HL-60 (cell line): Measurements from ENCODE around the gene INPP4B.

Source experiments
- DNase-seq, 2 experiments: peaks; one replicate each; pipeline ENCODE4 v3.0.0-alpha.2; 2010 to 2020; ENCODE audit warnings: low read depth in 1 of 2, low spot score in 1 of 2
- H3K27ac ChIP-seq: fragments of 250-450 bp; sonication (Bioruptor Pico); replicated peaks from 2 replicates; pipeline ENCODE4 v1.5.1; 2020; ENCODE audit warnings: mild to moderate bottlenecking, moderate library complexity
- H3K27me3 ChIP-seq: fragments of 250-450 bp; sonication (Bioruptor Pico); 2 replicates; pipeline ENCODE4 v1.5.1; 2021; ENCODE audit warnings: mild to moderate bottlenecking, moderate library complexity; ENCODE audit not compliant: insufficient read depth, poor library complexity, severe bottlenecking
- H3K4me3 ChIP-seq: replicated peaks from 2 replicates; pipeline ENCODE4 v1.5.1; 2011; ENCODE audit warnings: mild to moderate bottlenecking, control low read depth, low read length; ENCODE audit not compliant: insufficient read depth
- CTCF ChIP-seq: IDR thresholded peaks from one replicate; pipeline ENCODE4 v1.5.1; 2011; ENCODE audit warnings: low read length, control low read depth, inconsistent platforms; ENCODE audit not compliant: insufficient read depth
- GABPA ChIP-seq: IDR thresholded peaks from 2 replicates; pipeline ENCODE4 v1.6.1; 2012; ENCODE audit warnings: low read depth
- POLR2AphosphoS5 ChIP-seq: IDR thresholded peaks from 2 replicates; pipeline ENCODE4 v1.6.1; 2012; ENCODE audit warnings: low read depth
- REST ChIP-seq: IDR thresholded peaks from 2 replicates; pipeline ENCODE4 v1.6.1; 2012; ENCODE audit warnings: low read depth; ENCODE audit not compliant: insufficient replicate concordance
- SPI1 ChIP-seq: IDR thresholded peaks from 2 replicates; pipeline ENCODE4 v1.6.1; 2012; ENCODE audit warnings: low read depth, mild to moderate bottlenecking, borderline replicate concordance

Gene INPP4B

GRCh38 chr4:142718981-142719380, 127.1 kb downstream of the INPP4B start:
- no peak overlapping the region for H3K4me3 ChIP-seq
- DNase-seq: no peak
- TF ChIP-seq SPI1: no peak
- TF ChIP-seq CTCF: no peak
- no peak for TF ChIP-seq GABPA
- TF ChIP-seq POLR2AphosphoS5: no peak
- no peak for TF ChIP-seq REST
- H3K27me3 ChIP-seq: no peaks in the 10 kb centered on the region
- H3K27ac ChIP-seq: no peak overlapping the region

- Histone ChIP-seq H3K4me3 (no peak overlapping the region), H3K27me3 (no peaks in the 10 kb centered on the region), H3K27ac (no peak overlapping the region)
- TF ChIP-seq REST: no peak
- TF ChIP-seq SPI1: no peak
- no peak for TF ChIP-seq GABPA
- TF ChIP-seq POLR2AphosphoS5: no peak
- no peak for TF ChIP-seq CTCF
- DNase-seq: no peak
Measured at GRCh38 chr4:142715727-142716126, 130.4 kb downstream of the INPP4B start.

- H3K27me3 ChIP-seq: no peaks in the 10 kb centered on the region
- H3K27ac ChIP-seq: no peak overlapping the region
- no peak overlapping the region for H3K4me3 ChIP-seq
- DNase-seq: no peak
- TF ChIP-seq POLR2AphosphoS5 (no peak), REST (no peak), SPI1 (no peak), CTCF (no peak), GABPA (no peak)
Measured at GRCh38 chr4:142713282-142714030, 132.6 kb downstream of the INPP4B start.
